HG03064 (cell line): Measurements from ENCODE around the gene PTPRN2.
"Not testable (repeated sequence)": the region's sequence is repeated elsewhere in the genome, so short reads cannot be mapped to it uniquely, and the experiment has no call there.

Experiments
- ATAC-seq: cut with Tn5 transposase; IDR thresholded peaks from one replicate; pipeline ENCODE4 v1.9.1; 2021; ENCODE audit warnings: low read depth; ENCODE audit not compliant: unreplicated experiment

PTPRN2 gene

GRCh38 chr7:157670490-157671357 lies 916.9 kb downstream of the PTPRN2 start:
- no peak for ATAC-seq

GRCh38 chr7:157669768-157670351 lies 917.8 kb downstream of the PTPRN2 start:
- no peak for ATAC-seq

GRCh38 chr7:157668884-157669767 lies 918.5 kb downstream of the PTPRN2 start:
- no peak for ATAC-seq

GRCh38 chr7:157668221-157668883 lies 919.3 kb downstream of the PTPRN2 start:
- ATAC-seq: no peak

GRCh38 chr7:157667731-157668130 lies 919.9 kb downstream of the PTPRN2 start:
- no peak for ATAC-seq

- no peak for ATAC-seq
Observed at GRCh38 chr7:157667261-157667660, 920.4 kb downstream of the PTPRN2 start.

GRCh38 chr7:157666530-157667040 lies 921.0 kb downstream of the PTPRN2 start:
- no peak for ATAC-seq

GRCh38 chr7:157665634-157665988 lies 922.0 kb downstream of the PTPRN2 start:
- ATAC-seq: not testable (repeated sequence)

- ATAC-seq: no peak
Observed at GRCh38 chr7:157664871-157665633, 922.6 kb downstream of the PTPRN2 start.

GRCh38 chr7:157664034-157664433 lies 923.6 kb downstream of the PTPRN2 start:
- ATAC-seq: no peak

- no peak for ATAC-seq
Observed at GRCh38 chr7:157662981-157663716, 924.5 kb downstream of the PTPRN2 start.

GRCh38 chr7:157662110-157662791 lies 925.4 kb downstream of the PTPRN2 start:
- no peak for ATAC-seq

- no peak for ATAC-seq
Observed at GRCh38 chr7:157661611-157661975, 926.0 kb downstream of the PTPRN2 start.

- ATAC-seq: no peak
Observed at GRCh38 chr7:157660971-157661610, 926.5 kb downstream of the PTPRN2 start.

- no peak for ATAC-seq
Observed at GRCh38 chr7:157658851-157659412, 928.7 kb downstream of the PTPRN2 start.

GRCh38 chr7:157657741-157658740 lies 929.6 kb downstream of the PTPRN2 start:
- ATAC-seq: no peak
